HepG2 (cell line): ENCODE data around the gene TMEM151A. TPM values are rescaled to one million over a fixed set of nuclear protein-coding genes. Genes with fewer than 3 reads are reported as not detected.

Experiments used
- CAMTA2 ChIP-seq: sonication (generic); formaldehyde crosslinking; IDR thresholded peaks from 2 replicates; pipeline ENCODE4 v1.4.0; 2020; ENCODE audit warnings: mild to moderate bottlenecking, missing genetic modification reagents, borderline replicate concordance
- CBX5 ChIP-seq: sonication (generic); formaldehyde crosslinking; IDR thresholded peaks from 2 replicates; pipeline ENCODE4 v1.4.0; 2020; ENCODE audit warnings: missing genetic modification reagents, borderline replicate concordance
- CCDC6 ChIP-seq: sonication (generic); formaldehyde crosslinking; IDR thresholded peaks from 2 replicates; pipeline ENCODE4 v1.8.1; 2022; ENCODE audit warnings: mild to moderate bottlenecking, missing genetic modification reagents, moderate library complexity
- HNRNPK ChIP-seq: fragments of 200-400 bp; formaldehyde crosslinking; IDR thresholded peaks from 2 replicates; pipeline ENCODE4 v1.6.1; 2018; ENCODE audit warnings: low read length, low read depth, moderate library complexity, mild to moderate bottlenecking; ENCODE audit not compliant: poor library complexity, severe bottlenecking
- MATR3 ChIP-seq: sonication (generic); formaldehyde crosslinking; IDR thresholded peaks from 2 replicates; pipeline ENCODE4 v1.4.0; 2020; ENCODE audit warnings: missing genetic modification reagents
- MEF2D ChIP-seq: sonication (generic); formaldehyde crosslinking; IDR thresholded peaks from 2 replicates; pipeline ENCODE4 v1.5.1; 2020; ENCODE audit warnings: mild to moderate bottlenecking, missing genetic modification reagents
- MLLT10 ChIP-seq: sonication (generic); formaldehyde crosslinking; IDR thresholded peaks from 2 replicates; pipeline ENCODE4 v1.4.0; 2020; ENCODE audit warnings: missing genetic modification reagents
- NCOA5 ChIP-seq: sonication (generic); formaldehyde crosslinking; IDR thresholded peaks from 2 replicates; pipeline ENCODE4 v1.4.0; 2020; ENCODE audit warnings: missing genetic modification reagents
- SRY ChIP-seq: sonication (generic); formaldehyde crosslinking; IDR thresholded peaks from 2 replicates; pipeline ENCODE4 v1.8.0; 2022; ENCODE audit warnings: mild to moderate bottlenecking, missing genetic modification reagents
- TBX3 ChIP-seq: fragments of 450-650 bp; IDR thresholded peaks from 2 replicates; pipeline ENCODE4 v1.6.1; 2017; ENCODE audit warnings: antibody characterized with exemption, mild to moderate bottlenecking, inconsistent platforms, borderline replicate concordance
- TCF7 ChIP-seq: sonication (generic); IDR thresholded peaks from 2 replicates; pipeline ENCODE4 v1.6.1; 2016; ENCODE audit warnings: antibody characterized with exemption, low read depth
- ZFY ChIP-seq: sonication (generic); formaldehyde crosslinking; IDR thresholded peaks from 2 replicates; pipeline ENCODE4 v1.4.0; 2020; ENCODE audit warnings: missing genetic modification reagents
- ZNF264 ChIP-seq: sonication (generic); formaldehyde crosslinking; IDR thresholded peaks from 2 replicates; pipeline ENCODE4 v1.4.0; 2020; ENCODE audit warnings: missing genetic modification reagents
- ZNF30 ChIP-seq: sonication (generic); formaldehyde crosslinking; IDR thresholded peaks from 2 replicates; pipeline ENCODE4 v1.5.0; 2020; ENCODE audit warnings: mild to moderate bottlenecking, missing genetic modification reagents
- ZNF501 ChIP-seq: sonication (generic); formaldehyde crosslinking; IDR thresholded peaks from 2 replicates; pipeline ENCODE4 v1.5.1; 2020; ENCODE audit warnings: mild to moderate bottlenecking, moderate library complexity, missing genetic modification reagents
- ZNF605 ChIP-seq: sonication (generic); formaldehyde crosslinking; IDR thresholded peaks from 2 replicates; pipeline ENCODE4 v1.8.0; 2022; ENCODE audit warnings: mild to moderate bottlenecking, missing genetic modification reagents
- ZNF761 ChIP-seq: sonication (generic); formaldehyde crosslinking; conservative IDR thresholded peaks from 2 replicates; pipeline ENCODE4 v1.4.0; 2020; ENCODE audit warnings: mild to moderate bottlenecking, missing genetic modification reagents
- ZNF839 ChIP-seq: sonication (generic); formaldehyde crosslinking; IDR thresholded peaks from 2 replicates; pipeline ENCODE4 v1.4.0; 2020; ENCODE audit warnings: missing genetic modification reagents, mild to moderate bottlenecking, borderline replicate concordance
- ZSCAN31 ChIP-seq: sonication (generic); formaldehyde crosslinking; IDR thresholded peaks from 2 replicates; pipeline ENCODE4 v1.5.0; 2020; ENCODE audit warnings: low read depth, mild to moderate bottlenecking, missing genetic modification reagents
- polyA plus RNA-seq, 8 experiments: library from polyadenylated mRNA; depleted of rRNA in 3 of 8; stranded (reverse) in 7 of 8; unstranded in 1 of 8; fragments of >200 nt; fragmentation: Illumina TruSeq in 4 of 8; extraction: Trizol in 4 of 8; gene quantifications; 2 replicates each; pipeline versions ENCODE4 v1.2.1 to v1.2.3, GENCODE V29; 2011 to 2016; ENCODE audit warnings: low read depth in 4 of 8, missing spikeins in 1 of 8, mixed read lengths in 1 of 8; ENCODE audit not compliant: insufficient read depth in 1 of 8
- total RNA-seq, 5 experiments: library from RNA; depleted of rRNA; stranded (reverse); fragments of >200 nt; fragmentation: Illumina TruSeq; extraction: Trizol; gene quantifications; 2 replicates each; pipeline ENCODE4 v1.2.3, GENCODE V29; 2016; ENCODE audit warnings: low read depth in 1 of 5
- TF ChIP-seq, protein P1 (sequence below): sonication (generic); formaldehyde crosslinking; IDR thresholded peaks from 2 replicates; pipeline ENCODE4 v1.5.0; 2020; ENCODE audit warnings: mild to moderate bottlenecking, missing genetic modification reagents, moderate library complexity
- TF ChIP-seq, protein P2 (sequence below): sonication (generic); formaldehyde crosslinking; IDR thresholded peaks from 2 replicates; pipeline ENCODE4 v1.4.0; 2020; ENCODE audit warnings: missing genetic modification reagents
- TF ChIP-seq, protein P3 (sequence below): sonication (generic); formaldehyde crosslinking; IDR thresholded peaks from 2 replicates; pipeline ENCODE4 v1.8.0; 2022; ENCODE audit warnings: mild to moderate bottlenecking, missing genetic modification reagents, moderate library complexity
- TF ChIP-seq, protein P4 (sequence below): IDR thresholded peaks from 2 replicates; pipeline ENCODE4 v1.6.1; 2016; ENCODE audit warnings: low read depth
- TF ChIP-seq, protein P5 (sequence below): sonication (generic); formaldehyde crosslinking; IDR thresholded peaks from 2 replicates; pipeline ENCODE4 v1.4.0; 2020; ENCODE audit warnings: missing genetic modification reagents

Gene TMEM151A
- total and polyA plus RNA-seq, 2 of the 13 experiments (the other 11 are each of a cell fraction or from before 2014, with no cell fraction given): 0.18 to 0.33 TPM

DNA sequence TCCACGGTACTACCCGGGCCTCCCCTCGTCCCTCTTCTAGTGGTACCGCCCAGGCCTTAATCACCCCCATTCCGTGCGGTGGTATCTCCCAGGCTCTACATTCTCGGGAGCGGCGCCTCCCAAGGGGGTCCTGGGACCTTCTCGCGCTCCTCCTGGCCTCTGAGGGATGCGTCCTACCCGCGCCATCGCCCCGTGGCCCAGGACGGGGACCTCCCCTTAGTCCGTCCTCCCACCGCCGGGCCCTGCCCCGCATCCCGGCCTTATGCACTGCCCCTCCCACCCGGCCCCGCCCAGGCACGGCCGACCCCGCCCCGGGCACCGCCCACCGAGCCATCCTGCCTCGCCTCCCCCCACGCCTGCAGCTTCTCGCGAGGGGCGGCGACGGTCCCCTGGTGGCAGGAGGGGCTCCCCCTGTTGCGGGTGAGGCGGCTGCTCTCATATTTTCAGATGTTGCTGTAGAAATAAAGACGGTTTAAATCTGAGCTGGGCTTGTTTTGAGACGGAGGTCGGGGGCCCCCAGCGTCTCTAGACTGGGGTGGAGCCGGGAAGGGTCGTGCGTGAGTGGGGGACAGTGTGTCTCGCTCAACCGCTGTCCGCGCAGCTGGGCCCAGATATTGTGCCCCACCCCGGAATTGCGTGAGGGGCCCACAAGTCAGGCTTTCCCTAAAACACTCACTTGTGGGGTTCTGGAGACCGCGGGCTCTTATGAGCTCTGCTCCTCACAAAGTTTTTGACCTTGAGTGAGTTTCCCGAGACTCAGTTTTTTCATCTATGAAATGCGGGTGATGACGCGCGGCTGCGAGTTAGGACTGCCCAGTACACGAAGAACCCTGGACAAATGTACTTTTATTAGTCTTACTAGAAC lies 24.1 kb upstream of the TMEM151A start (continued):
- TF ChIP-seq ZNF501 (CRISPR knock-in tag): peak; percentile 54; the same call in 1 of the 2 replicates
- no peak for TF ChIP-seq MLLT10
- TF ChIP-seq, protein P1, sequence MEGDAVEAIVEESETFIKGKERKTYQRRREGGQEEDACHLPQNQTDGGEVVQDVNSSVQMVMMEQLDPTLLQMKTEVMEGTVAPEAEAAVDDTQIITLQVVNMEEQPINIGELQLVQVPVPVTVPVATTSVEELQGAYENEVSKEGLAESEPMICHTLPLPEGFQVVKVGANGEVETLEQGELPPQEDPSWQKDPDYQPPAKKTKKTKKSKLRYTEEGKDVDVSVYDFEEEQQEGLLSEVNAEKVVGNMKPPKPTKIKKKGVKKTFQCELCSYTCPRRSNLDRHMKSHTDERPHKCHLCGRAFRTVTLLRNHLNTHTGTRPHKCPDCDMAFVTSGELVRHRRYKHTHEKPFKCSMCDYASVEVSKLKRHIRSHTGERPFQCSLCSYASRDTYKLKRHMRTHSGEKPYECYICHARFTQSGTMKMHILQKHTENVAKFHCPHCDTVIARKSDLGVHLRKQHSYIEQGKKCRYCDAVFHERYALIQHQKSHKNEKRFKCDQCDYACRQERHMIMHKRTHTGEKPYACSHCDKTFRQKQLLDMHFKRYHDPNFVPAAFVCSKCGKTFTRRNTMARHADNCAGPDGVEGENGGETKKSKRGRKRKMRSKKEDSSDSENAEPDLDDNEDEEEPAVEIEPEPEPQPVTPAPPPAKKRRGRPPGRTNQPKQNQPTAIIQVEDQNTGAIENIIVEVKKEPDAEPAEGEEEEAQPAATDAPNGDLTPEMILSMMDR (CRISPR knock-in tag): peak; percentile 31; the same call in 1 of the 2 replicates
- TF ChIP-seq, protein P2, sequence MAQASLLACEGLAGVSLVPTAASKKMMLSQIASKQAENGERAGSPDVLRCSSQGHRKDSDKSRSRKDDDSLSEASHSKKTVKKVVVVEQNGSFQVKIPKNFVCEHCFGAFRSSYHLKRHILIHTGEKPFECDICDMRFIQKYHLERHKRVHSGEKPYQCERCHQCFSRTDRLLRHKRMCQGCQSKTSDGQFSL (CRISPR knock-in tag): peak; percentile 65; the same call in 1 of the 2 replicates
- TF ChIP-seq ZNF30 (CRISPR knock-in tag): no peak
- no peak for TF ChIP-seq HNRNPK
- TF ChIP-seq CBX5 (CRISPR knock-in tag): no peak
- TF ChIP-seq ZNF264 (CRISPR knock-in tag): no peak
- TF ChIP-seq ZNF605 (CRISPR knock-in tag): no peak; the same call in 1 of the 2 replicates
- TF ChIP-seq TBX3: no peak
- TF ChIP-seq, protein P3, sequence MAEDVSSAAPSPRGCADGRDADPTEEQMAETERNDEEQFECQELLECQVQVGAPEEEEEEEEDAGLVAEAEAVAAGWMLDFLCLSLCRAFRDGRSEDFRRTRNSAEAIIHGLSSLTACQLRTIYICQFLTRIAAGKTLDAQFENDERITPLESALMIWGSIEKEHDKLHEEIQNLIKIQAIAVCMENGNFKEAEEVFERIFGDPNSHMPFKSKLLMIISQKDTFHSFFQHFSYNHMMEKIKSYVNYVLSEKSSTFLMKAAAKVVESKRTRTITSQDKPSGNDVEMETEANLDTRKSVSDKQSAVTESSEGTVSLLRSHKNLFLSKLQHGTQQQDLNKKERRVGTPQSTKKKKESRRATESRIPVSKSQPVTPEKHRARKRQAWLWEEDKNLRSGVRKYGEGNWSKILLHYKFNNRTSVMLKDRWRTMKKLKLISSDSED: no peak
- no peak for TF ChIP-seq ZNF761 (CRISPR knock-in tag)
- TF ChIP-seq, protein P4, sequence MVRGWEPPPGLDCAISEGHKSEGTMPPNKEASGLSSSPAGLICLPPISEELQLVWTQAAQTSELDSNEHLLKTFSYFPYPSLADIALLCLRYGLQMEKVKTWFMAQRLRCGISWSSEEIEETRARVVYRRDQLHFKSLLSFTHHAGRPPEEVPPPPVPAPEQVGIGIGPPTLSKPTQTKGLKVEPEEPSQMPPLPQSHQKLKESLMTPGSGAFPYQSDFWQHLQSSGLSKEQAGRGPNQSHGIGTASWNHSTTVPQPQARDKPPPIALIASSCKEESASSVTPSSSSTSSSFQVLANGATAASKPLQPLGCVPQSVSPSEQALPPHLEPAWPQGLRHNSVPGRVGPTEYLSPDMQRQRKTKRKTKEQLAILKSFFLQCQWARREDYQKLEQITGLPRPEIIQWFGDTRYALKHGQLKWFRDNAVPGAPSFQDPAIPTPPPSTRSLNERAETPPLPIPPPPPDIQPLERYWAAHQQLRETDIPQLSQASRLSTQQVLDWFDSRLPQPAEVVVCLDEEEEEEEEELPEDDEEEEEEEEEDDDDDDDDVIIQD (CRISPR knock-in tag): no peak
- no peak for TF ChIP-seq NCOA5 (CRISPR knock-in tag)
- TF ChIP-seq ZNF839 (CRISPR knock-in tag): no peak
- no peak for TF ChIP-seq MATR3 (CRISPR knock-in tag)
- TF ChIP-seq MEF2D (CRISPR knock-in tag): no peak
- TF ChIP-seq ZFY (CRISPR knock-in tag): no peak; the same call in 1 of the 2 replicates
- TF ChIP-seq TCF7: no peak
- TF ChIP-seq, protein P5, sequence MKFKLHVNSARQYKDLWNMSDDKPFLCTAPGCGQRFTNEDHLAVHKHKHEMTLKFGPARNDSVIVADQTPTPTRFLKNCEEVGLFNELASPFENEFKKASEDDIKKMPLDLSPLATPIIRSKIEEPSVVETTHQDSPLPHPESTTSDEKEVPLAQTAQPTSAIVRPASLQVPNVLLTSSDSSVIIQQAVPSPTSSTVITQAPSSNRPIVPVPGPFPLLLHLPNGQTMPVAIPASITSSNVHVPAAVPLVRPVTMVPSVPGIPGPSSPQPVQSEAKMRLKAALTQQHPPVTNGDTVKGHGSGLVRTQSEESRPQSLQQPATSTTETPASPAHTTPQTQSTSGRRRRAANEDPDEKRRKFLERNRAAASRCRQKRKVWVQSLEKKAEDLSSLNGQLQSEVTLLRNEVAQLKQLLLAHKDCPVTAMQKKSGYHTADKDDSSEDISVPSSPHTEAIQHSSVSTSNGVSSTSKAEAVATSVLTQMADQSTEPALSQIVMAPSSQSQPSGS (CRISPR knock-in tag): no peak
- TF ChIP-seq SRY: 0 out of 2 replicates have a peak, but pooled peaks have one; percentile 59
- no peak for TF ChIP-seq CAMTA2 (CRISPR knock-in tag)
- TF ChIP-seq CCDC6: no peak
- TF ChIP-seq ZSCAN31 (CRISPR knock-in tag): 0 out of 2 replicates have a peak, but pooled peaks have one; percentile 48
